DND-41 (cell line): Measurements from ENCODE around the gene RNF138.

Source experiments
- CTCF ChIP-seq: IDR thresholded peaks from 2 replicates; pipeline ENCODE4 v1.5.1; 2012; ENCODE audit warnings: borderline replicate concordance, low read length, moderate library complexity, mild to moderate bottlenecking; ENCODE audit not compliant: poor library complexity, severe bottlenecking; ENCODE audit errors: extremely low read depth
- EZH2 ChIP-seq: IDR thresholded peaks from 3 replicates; pipeline ENCODE4 v1.6.1; 2012; ENCODE audit warnings: borderline replicate concordance, low read depth, mild to moderate bottlenecking, moderate library complexity, low read length, inconsistent platforms; ENCODE audit not compliant: severe bottlenecking

GRCh38 chr18:32157580-32157979 lies 65.9 kb downstream of the RNF138 start:
- TF ChIP-seq CTCF (no peak), EZH2 (no peak)
